Omental fat pad (tissue), 4 donors: Measurements from ENCODE around the gene MPPED1. TPM values are rescaled to one million over a fixed set of nuclear protein-coding genes. Genes with fewer than 3 reads are reported as not detected.

Experiments
- ATAC-seq: fragments of 150-250 bp; one replicate; pipeline ENCODE4 v1.9.1; 2016; ENCODE audit warnings: mild to moderate bottlenecking, moderate library complexity; ENCODE audit not compliant: low FRiP score
- DNase-seq: peaks from one replicate; pipeline ENCODE4 v3.0.0-alpha.2; 2019; ENCODE audit warnings: low spot score
- CTCF ChIP-seq, 3 donors: fragments of 450-650 bp; IDR thresholded peaks; one replicate each; pipeline ENCODE4 v1.5.1; 2016 to 2017; ENCODE audit warnings: antibody characterized with exemption in 3 of 3, mild to moderate bottlenecking in 3 of 3, moderate library complexity in 2 of 3
- total RNA-seq, 4 donors: library from RNA; depleted of rRNA; stranded (reverse); fragments of >200 nt; gene quantifications; one replicate each; pipeline ENCODE4 v1.1.0, GENCODE V29; 2016

MPPED1 gene
- total RNA-seq, 4 donors from 2014 or later: not detected

- no peak for TF ChIP-seq CTCF (IDR thresholded peaks at IDR 0.05)
- DNase-seq (no peak), ATAC-seq (no peak)
Observed at GRCh38 chr22:43528601-43529360, 117.0 kb downstream of the MPPED1 start.

GRCh38 chr22:43529461-43529860, 117.6 kb downstream of the MPPED1 start:
- no peak for ATAC-seq
- no peak for DNase-seq
- TF ChIP-seq CTCF (IDR thresholded peaks at IDR 0.05): no peak

GRCh38 chr22:43529934-43530333, 118.1 kb downstream of the MPPED1 start:
- no peak for TF ChIP-seq CTCF (IDR thresholded peaks at IDR 0.05)
- no peak for ATAC-seq
- no peak for DNase-seq

GRCh38 chr22:43530349-43531201, 118.8 kb downstream of the MPPED1 start:
- ATAC-seq (no peak), DNase-seq (no peak)
- TF ChIP-seq CTCF (IDR thresholded peaks at IDR 0.05): no peak

GRCh38 chr22:43531651-43532050, 119.8 kb downstream of the MPPED1 start:
- ATAC-seq: no peak
- DNase-seq: no peak

More at GRCh38 chr22:43531651-43532050, 119.8 kb downstream of the MPPED1 start:
- no peak for TF ChIP-seq CTCF (IDR thresholded peaks at IDR 0.05)
